ENCODE results near the gene CDKAL1.

Gene CDKAL1

GRCh38 chr6:21074484-21074883, 540.2 kb downstream of the CDKAL1 start:
- no peak overlapping the region for H3K4ac ChIP-seq (ENCODE audit: low read depth, low read length)
- H4K8ac ChIP-seq (ENCODE audit: low read depth, low read length) = no peak overlapping the region
- H2AK5ac ChIP-seq (ENCODE audit: low read length) = no peak overlapping the region
- H3K27me3 ChIP-seq (ENCODE audit: insufficient read depth, low read length, poor library complexity) = no peaks in the 10 kb centered on the region
- DNase-seq = no peak
- H3K23ac ChIP-seq (ENCODE audit: low read length) = no peak overlapping the region
- no peak overlapping the region for H3K27ac ChIP-seq (ENCODE audit: low read depth, low read length)
- H3K36me3 ChIP-seq (ENCODE audit: control insufficient read depth, insufficient read depth, low read length) = no peaks in the 10 kb centered on the region
- no peak overlapping the region for H3K18ac ChIP-seq (ENCODE audit: low read length)
- no peak overlapping the region for H4K5ac ChIP-seq (ENCODE audit: low read length)
- no peak overlapping the region for H3K56ac ChIP-seq (ENCODE audit: low read length)
- WGBS (ENCODE audit: extremely low coverage, insufficient coverage, low lambda C conversion rate) = no CpG with 5 or more reads among the region's 1 CpG
- no peaks in the 10 kb centered on the region for H3K79me2 ChIP-seq (ENCODE audit: control insufficient read depth, insufficient read depth, low read length)
- H3K4me1 ChIP-seq (ENCODE audit: control insufficient read depth, low read depth, low read length) = peaks cover 10% of the 10 kb centered on the region
- H2BK120ac ChIP-seq (ENCODE audit: low read depth, low read length) = no peak overlapping the region
- H3K79me1 ChIP-seq (ENCODE audit: low read length) = no peaks in the 10 kb centered on the region
- H2BK5ac ChIP-seq (ENCODE audit: low read length) = no peak overlapping the region
- no peak overlapping the region for H3K4me2 ChIP-seq (ENCODE audit: low read length)
- no peak overlapping the region for H2BK15ac ChIP-seq (replicated peaks; ENCODE audit: low read depth)
- H3K9ac ChIP-seq (ENCODE audit: low read length) = no peak overlapping the region
- H3K4me3 ChIP-seq (ENCODE audit: low read length) = no peak overlapping the region

- H3K79me1 ChIP-seq (ENCODE audit: low read length) = no peaks in the 10 kb centered on the region
- no peaks in the 10 kb centered on the region for H3K79me2 ChIP-seq (ENCODE audit: control insufficient read depth, insufficient read depth, low read length)
- no peak overlapping the region for H3K23ac ChIP-seq (ENCODE audit: low read length)
- no peak overlapping the region for H3K56ac ChIP-seq (ENCODE audit: low read length)
- no peak overlapping the region for H3K18ac ChIP-seq (ENCODE audit: low read length)
- no peak overlapping the region for H3K9ac ChIP-seq (ENCODE audit: low read length)
- no peak overlapping the region for H3K4me3 ChIP-seq (ENCODE audit: low read length)
- no peak overlapping the region for H2BK15ac ChIP-seq (replicated peaks; ENCODE audit: low read depth)
- peaks cover 8% of the 10 kb centered on the region for H3K4me1 ChIP-seq (ENCODE audit: control insufficient read depth, low read depth, low read length)
- no peaks in the 10 kb centered on the region for H3K27me3 ChIP-seq (ENCODE audit: insufficient read depth, low read length, poor library complexity)
- no peak overlapping the region for H2BK5ac ChIP-seq (ENCODE audit: low read length)
- H4K8ac ChIP-seq (ENCODE audit: low read depth, low read length) = no peak overlapping the region
- H3K36me3 ChIP-seq (ENCODE audit: control insufficient read depth, insufficient read depth, low read length) = no peaks in the 10 kb centered on the region
- no peak overlapping the region for H3K4ac ChIP-seq (ENCODE audit: low read depth, low read length)
- H2AK5ac ChIP-seq (ENCODE audit: low read length) = no peak overlapping the region
- H2BK120ac ChIP-seq (ENCODE audit: low read depth, low read length) = no peak overlapping the region
- H3K4me2 ChIP-seq (ENCODE audit: low read length) = no peak overlapping the region
- WGBS (ENCODE audit: extremely low coverage, insufficient coverage, low lambda C conversion rate) = no CpG with 5 or more reads among the region's 2 CpGs
- H4K5ac ChIP-seq (ENCODE audit: low read length) = no peak overlapping the region
- no peak for DNase-seq
- no peak overlapping the region for H3K27ac ChIP-seq (ENCODE audit: low read depth, low read length)
Measured at GRCh38 chr6:21075986-21076385, 541.7 kb downstream of the CDKAL1 start.

- H2BK5ac ChIP-seq (ENCODE audit: low read length) = peak overlapping the region; percentile 11
- no peak overlapping the region for H2BK120ac ChIP-seq (ENCODE audit: low read depth, low read length)
- H2BK15ac ChIP-seq (replicated peaks; ENCODE audit: low read depth) = no peak overlapping the region
- no peak overlapping the region for H3K4ac ChIP-seq (ENCODE audit: low read depth, low read length)
- no peak overlapping the region for H3K23ac ChIP-seq (ENCODE audit: low read length)
- peak overlapping the region; percentile 1 for H3K56ac ChIP-seq (ENCODE audit: low read length)
- no peak overlapping the region for H4K8ac ChIP-seq (ENCODE audit: low read depth, low read length)
- H3K4me2 ChIP-seq (ENCODE audit: low read length) = no peak overlapping the region
- peaks cover 8% of the 10 kb centered on the region for H3K4me1 ChIP-seq (ENCODE audit: control insufficient read depth, low read depth, low read length)
- no peak overlapping the region for H4K5ac ChIP-seq (ENCODE audit: low read length)
- H3K18ac ChIP-seq (ENCODE audit: low read length) = no peak overlapping the region
- H3K79me1 ChIP-seq (ENCODE audit: low read length) = no peaks in the 10 kb centered on the region
- H3K9ac ChIP-seq (ENCODE audit: low read length) = no peak overlapping the region
- no peak overlapping the region for H3K27ac ChIP-seq (ENCODE audit: low read depth, low read length)
- no peak overlapping the region for H3K4me3 ChIP-seq (ENCODE audit: low read length)
- H2AK5ac ChIP-seq (ENCODE audit: low read length) = peak overlapping the region; percentile 13
- peak; percentile 44 for DNase-seq
- no peaks in the 10 kb centered on the region for H3K36me3 ChIP-seq (ENCODE audit: control insufficient read depth, insufficient read depth, low read length)
- no CpG with 5 or more reads among the region's 3 CpGs for WGBS (ENCODE audit: extremely low coverage, insufficient coverage, low lambda C conversion rate)
- H3K79me2 ChIP-seq (ENCODE audit: control insufficient read depth, insufficient read depth, low read length) = no peaks in the 10 kb centered on the region
- no peaks in the 10 kb centered on the region for H3K27me3 ChIP-seq (ENCODE audit: insufficient read depth, low read length, poor library complexity)
Measured at GRCh38 chr6:21078497-21078896, 544.2 kb downstream of the CDKAL1 start.

GRCh38 chr6:21079468-21080048, 545.3 kb downstream of the CDKAL1 start:
- DNase-seq = peak; percentile 94
- Histone ChIP-seq H2AK5ac (ENCODE audit: low read length) (no peak overlapping the region), H3K56ac (ENCODE audit: low read length) (no peak overlapping the region), H3K79me2 (ENCODE audit: control insufficient read depth, insufficient read depth, low read length) (no peaks in the 10 kb centered on the region), H2BK120ac (ENCODE audit: low read depth, low read length) (no peak overlapping the region), H3K9ac (ENCODE audit: low read length) (no peak overlapping the region), H2BK15ac (replicated peaks; ENCODE audit: low read depth) (no peak overlapping the region), H4K5ac (ENCODE audit: low read length) (no peak overlapping the region), H2BK5ac (ENCODE audit: low read length) (no peak overlapping the region), H3K4me2 (ENCODE audit: low read length) (no peak overlapping the region), H3K4ac (ENCODE audit: low read depth, low read length) (no peak overlapping the region), H3K18ac (ENCODE audit: low read length) (no peak overlapping the region), H3K4me1 (ENCODE audit: control insufficient read depth, low read depth, low read length) (peaks cover 8% of the 10 kb centered on the region), H3K36me3 (ENCODE audit: control insufficient read depth, insufficient read depth, low read length) (no peaks in the 10 kb centered on the region), H4K8ac (ENCODE audit: low read depth, low read length) (no peak overlapping the region), H3K23ac (ENCODE audit: low read length) (no peak overlapping the region), H3K27me3 (ENCODE audit: insufficient read depth, low read length, poor library complexity) (no peaks in the 10 kb centered on the region), H3K79me1 (ENCODE audit: low read length) (no peaks in the 10 kb centered on the region), H3K27ac (ENCODE audit: low read depth, low read length) (no peak overlapping the region), H3K4me3 (ENCODE audit: low read length) (no peak overlapping the region)
- no CpG with 5 or more reads among the region's 2 CpGs for WGBS (ENCODE audit: extremely low coverage, insufficient coverage, low lambda C conversion rate)

- no peaks in the 10 kb centered on the region for H3K27me3 ChIP-seq (ENCODE audit: insufficient read depth, low read length, poor library complexity)
- peak overlapping the region; percentile 26 for H3K56ac ChIP-seq (ENCODE audit: low read length)
- peak overlapping the region; percentile 4 for H3K18ac ChIP-seq (ENCODE audit: low read length)
- peak overlapping the region; percentile 24 for H2BK5ac ChIP-seq (ENCODE audit: low read length)
- no peak overlapping the region for H3K4me2 ChIP-seq (ENCODE audit: low read length)
- peak overlapping the region; percentile 11 for H3K27ac ChIP-seq (ENCODE audit: low read depth, low read length)
- no peak overlapping the region for H4K8ac ChIP-seq (ENCODE audit: low read depth, low read length)
- H3K23ac ChIP-seq (ENCODE audit: low read length) = no peak overlapping the region
- H3K4me3 ChIP-seq (ENCODE audit: low read length) = no peak overlapping the region
- peak overlapping the region; percentile 85 for H2BK120ac ChIP-seq (ENCODE audit: low read depth, low read length)
- H4K5ac ChIP-seq (ENCODE audit: low read length) = no peak overlapping the region
- WGBS (ENCODE audit: extremely low coverage, insufficient coverage, low lambda C conversion rate) = no CpG with 5 or more reads among the region's 3 CpGs
- no peaks in the 10 kb centered on the region for H3K79me1 ChIP-seq (ENCODE audit: low read length)
- H3K4me1 ChIP-seq (ENCODE audit: control insufficient read depth, low read depth, low read length) = peaks cover 8% of the 10 kb centered on the region
- DNase-seq = no peak
- H2AK5ac ChIP-seq (ENCODE audit: low read length) = no peak overlapping the region
- no peak overlapping the region for H3K9ac ChIP-seq (ENCODE audit: low read length)
- H3K79me2 ChIP-seq (ENCODE audit: control insufficient read depth, insufficient read depth, low read length) = no peaks in the 10 kb centered on the region
- no peak overlapping the region for H3K4ac ChIP-seq (ENCODE audit: low read depth, low read length)
- H3K36me3 ChIP-seq (ENCODE audit: control insufficient read depth, insufficient read depth, low read length) = no peaks in the 10 kb centered on the region
- H2BK15ac ChIP-seq (replicated peaks; ENCODE audit: low read depth) = no peak overlapping the region
Measured at GRCh38 chr6:21080221-21080620, 546.0 kb downstream of the CDKAL1 start.

GRCh38 chr6:21082091-21082490, 547.8 kb downstream of the CDKAL1 start:
- Histone ChIP-seq H3K27ac (ENCODE audit: low read depth, low read length) (no peak overlapping the region), H3K23ac (ENCODE audit: low read length) (no peak overlapping the region), H3K4me2 (ENCODE audit: low read length) (no peak overlapping the region), H3K56ac (ENCODE audit: low read length) (no peak overlapping the region), H4K5ac (ENCODE audit: low read length) (no peak overlapping the region), H3K4me1 (ENCODE audit: control insufficient read depth, low read depth, low read length) (peaks cover 8% of the 10 kb centered on the region), H3K27me3 (ENCODE audit: insufficient read depth, low read length, poor library complexity) (no peaks in the 10 kb centered on the region), H3K18ac (ENCODE audit: low read length) (no peak overlapping the region), H3K79me2 (ENCODE audit: control insufficient read depth, insufficient read depth, low read length) (no peaks in the 10 kb centered on the region), H3K36me3 (ENCODE audit: control insufficient read depth, insufficient read depth, low read length) (no peaks in the 10 kb centered on the region), H2BK15ac (replicated peaks; ENCODE audit: low read depth) (no peak overlapping the region), H3K79me1 (ENCODE audit: low read length) (no peaks in the 10 kb centered on the region), H2AK5ac (ENCODE audit: low read length) (no peak overlapping the region), H3K4ac (ENCODE audit: low read depth, low read length) (no peak overlapping the region), H2BK5ac (ENCODE audit: low read length) (no peak overlapping the region), H3K4me3 (ENCODE audit: low read length) (no peak overlapping the region), H4K8ac (ENCODE audit: low read depth, low read length) (no peak overlapping the region), H2BK120ac (ENCODE audit: low read depth, low read length) (no peak overlapping the region), H3K9ac (ENCODE audit: low read length) (no peak overlapping the region)
- DNase-seq = no peak
